Renal cortical epithelial cell (primary cell): Measurements from ENCODE around the gene ADAM12. TPM values are rescaled to one million over a fixed set of nuclear protein-coding genes. Genes with fewer than 3 reads are reported as not detected.
A peak's percentile ranks its signal among the peaks of the same experiment; 100 is the strongest.

Source experiments
- DNase-seq: peaks from one replicate; pipeline ENCODE4 v3.0.0-alpha.2; 2011; ENCODE audit warnings: low read depth
- total RNA-seq: library from RNA; depleted of rRNA; stranded (reverse); fragments of >200 nt; gene quantifications from 2 replicates; pipeline ENCODE4 v1.2.3, GENCODE V29; 2014

ADAM12 gene
- total RNA-seq, 1 donor from 2014 or later = 19.4 TPM

DNA sequence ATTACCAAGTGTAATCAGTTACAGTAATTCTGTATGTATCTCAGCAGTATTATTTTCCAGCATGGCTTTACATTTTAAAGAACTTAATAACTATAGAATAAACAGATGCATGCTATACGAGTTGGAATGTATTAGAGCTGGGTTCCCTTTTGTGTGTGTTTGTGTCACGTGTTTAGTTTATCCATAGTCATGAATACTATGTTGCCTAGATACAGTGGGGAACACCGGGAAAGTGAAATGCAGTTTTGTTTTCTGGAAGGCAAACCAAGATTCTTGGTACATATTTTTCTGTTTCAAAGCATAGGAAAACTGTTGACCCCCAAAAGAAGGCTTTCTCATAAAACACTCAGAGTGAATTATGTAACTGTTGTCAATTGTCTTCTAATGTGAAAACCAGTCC, 372.9 kb downstream of the ADAM12 start:
- peak; percentile 19 for DNase-seq

DNA sequence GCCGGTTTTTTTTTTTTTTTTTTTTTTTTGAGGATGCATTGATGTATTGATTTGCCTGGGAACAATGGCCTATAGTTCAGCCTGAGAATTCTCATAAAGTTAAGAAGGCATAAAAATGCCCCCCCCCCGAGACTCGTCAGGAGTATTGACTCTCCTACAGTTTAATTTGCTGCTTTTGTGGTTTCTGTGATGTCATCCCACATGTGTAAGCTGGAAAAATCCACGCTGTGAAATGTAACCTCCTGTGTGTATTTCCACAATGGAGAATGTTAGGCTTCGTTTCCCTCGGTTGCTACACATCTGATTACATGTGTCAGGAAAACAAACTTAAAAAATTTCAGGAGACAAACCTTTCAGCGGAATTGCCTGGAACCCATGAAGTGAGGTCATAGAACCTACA, 374.0 kb downstream of the ADAM12 start:
- DNase-seq = peak; percentile 92

DNA sequence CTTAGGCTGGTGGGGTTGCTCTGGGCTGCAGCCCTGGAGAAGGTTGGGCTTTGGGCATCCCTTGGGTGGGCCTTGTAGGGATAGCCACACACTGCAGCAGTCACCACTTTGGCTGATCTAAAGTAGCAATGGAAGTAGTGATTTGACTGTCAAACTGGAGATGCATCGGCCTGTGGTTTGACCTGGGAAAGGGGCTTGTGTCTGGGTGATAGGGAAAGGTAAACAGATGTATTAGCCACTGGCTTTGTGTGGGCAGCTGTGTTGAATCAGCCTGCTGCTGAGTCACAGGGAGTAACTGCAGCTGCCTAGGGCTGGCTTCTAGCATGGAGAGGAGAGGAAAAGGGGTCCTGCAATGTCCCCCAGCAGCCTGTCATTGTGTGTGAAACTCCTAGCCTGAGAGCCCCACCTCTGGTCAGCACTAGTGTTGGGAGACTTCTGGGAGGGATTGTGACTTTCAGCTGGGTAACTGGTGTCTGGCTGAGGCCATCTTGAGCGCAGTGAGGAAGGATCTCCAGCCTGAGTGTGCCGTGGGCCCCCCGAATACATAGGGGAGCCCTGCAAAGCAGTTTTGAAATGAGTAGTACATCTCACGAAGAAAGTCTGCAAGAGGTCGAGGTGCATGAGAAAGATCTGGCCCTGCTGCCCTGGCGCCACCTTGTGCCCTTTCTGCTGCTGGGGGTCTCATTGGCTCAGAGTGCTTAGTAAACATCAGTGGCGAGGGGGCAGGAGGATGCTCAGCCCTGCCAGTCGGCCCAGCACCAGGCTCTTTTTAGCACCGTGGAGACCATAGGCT, 374.6 kb downstream of the ADAM12 start:
- DNase-seq = peak; percentile 90

DNA sequence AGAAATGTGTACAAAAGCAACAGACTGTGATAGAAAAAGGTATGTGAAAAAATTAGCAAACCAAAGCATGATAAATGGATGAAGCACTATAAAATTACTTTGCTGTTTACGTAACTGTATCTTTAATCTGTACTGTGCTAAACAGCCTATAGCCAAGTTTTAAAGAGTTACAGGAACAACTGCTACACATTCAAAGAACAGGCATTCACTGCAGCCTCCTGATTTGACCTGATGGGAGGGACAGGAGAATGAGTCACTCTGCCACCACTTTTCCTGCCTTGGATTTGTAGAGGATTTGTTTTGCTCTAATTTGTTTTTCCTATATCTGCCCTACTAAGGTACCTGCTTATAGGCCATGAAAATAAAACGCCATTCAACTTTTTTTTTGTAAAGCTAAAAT, 375.8 kb downstream of the ADAM12 start:
- DNase-seq = peak; percentile 61

DNA sequence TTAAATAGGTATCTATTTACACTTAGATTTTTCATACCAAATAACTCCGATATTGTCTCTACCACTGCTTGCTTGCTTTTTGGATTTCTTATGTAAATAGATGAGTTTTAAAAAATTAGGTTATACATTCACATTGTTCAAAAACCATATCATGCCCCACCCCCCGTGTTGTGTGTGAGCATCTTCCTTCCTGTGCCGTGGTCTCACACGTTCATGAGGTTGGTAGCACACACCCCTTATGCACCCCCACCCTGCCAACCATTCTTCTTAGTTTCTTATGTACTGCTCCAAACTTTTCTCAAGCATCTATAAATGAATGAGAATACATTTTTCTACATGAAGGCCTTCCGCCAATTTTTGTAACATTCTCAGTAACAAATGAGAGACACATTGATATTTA, 376.3 kb downstream of the ADAM12 start:
- no peak for DNase-seq

DNA sequence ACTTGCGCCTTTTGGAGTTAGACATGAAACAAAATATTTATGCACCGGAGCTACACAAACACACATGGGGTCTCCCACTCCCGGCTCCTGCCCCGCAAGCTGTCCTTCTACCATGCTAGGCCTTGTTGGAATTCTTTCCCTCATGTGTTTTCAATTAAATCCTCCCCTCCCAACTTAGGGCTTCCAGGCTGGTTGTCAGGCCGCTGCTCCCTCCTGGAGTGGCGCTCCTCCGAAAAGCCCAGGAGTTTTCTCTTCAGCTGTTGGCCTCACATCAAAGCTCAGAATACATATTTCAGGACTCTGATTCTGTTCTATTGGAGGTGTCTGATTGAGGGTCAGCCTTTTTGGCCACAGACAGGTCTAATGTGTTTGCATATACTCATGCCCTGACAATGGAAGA, 378.6 kb downstream of the ADAM12 start:
- no peak for DNase-seq

DNA sequence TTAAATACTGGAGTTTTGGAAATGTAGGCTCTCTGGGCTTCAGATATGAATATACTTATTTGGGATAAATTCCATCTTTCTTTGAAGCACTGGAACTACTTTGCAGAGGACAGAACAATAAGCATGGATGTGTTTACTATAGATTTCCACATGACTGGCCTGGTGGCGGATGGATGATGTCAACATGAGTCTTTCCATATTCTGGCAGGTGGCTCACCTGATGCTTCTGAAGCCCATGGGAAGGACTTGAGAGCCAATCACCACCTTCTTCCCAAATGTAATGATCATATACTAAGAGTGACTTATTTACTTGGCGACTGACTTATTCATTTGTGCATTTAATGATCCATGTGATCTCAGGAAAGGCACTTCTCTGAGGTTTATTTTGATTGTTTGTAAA, 381.4 kb downstream of the ADAM12 start:
- DNase-seq = no peak

DNA sequence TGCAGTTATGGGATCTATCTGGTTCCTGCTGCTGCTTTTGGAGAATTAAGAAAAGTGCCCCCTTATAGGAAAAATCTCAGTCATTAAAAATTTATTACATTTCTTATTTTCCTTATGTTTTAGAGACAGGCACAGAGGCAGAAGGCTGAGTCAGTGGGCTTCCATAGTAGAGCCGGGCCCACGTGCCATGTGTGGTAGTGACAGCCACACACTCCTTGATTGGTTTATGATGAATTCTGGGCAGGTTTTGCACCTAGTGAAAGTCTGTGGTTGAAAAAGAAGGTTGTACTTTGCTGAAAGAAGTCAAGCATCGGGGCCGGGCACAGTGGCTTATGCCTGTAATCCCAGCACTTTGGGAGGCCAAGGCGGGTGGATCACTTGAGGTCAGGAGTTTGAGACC, 382.0 kb downstream of the ADAM12 start:
- no peak for DNase-seq

DNA sequence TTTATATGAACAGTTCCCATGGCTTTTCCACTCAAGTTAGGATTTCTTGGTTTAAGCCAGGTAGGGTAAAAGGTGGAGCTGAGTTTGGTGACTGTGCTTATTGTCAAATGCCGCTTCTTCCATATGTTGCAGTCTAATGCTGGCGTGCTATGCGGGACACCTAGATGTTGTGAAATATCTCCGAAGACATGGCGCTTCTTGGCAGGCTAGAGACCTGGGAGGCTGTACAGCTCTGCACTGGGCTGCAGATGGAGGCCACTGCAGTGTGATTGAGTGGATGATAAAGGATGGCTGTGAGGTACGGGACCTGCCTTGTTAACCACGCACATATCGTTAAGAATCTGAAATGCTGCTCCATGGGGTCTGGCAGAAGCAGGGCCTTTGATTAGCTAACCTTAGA, 383.5 kb downstream of the ADAM12 start:
- no peak for DNase-seq

DNA sequence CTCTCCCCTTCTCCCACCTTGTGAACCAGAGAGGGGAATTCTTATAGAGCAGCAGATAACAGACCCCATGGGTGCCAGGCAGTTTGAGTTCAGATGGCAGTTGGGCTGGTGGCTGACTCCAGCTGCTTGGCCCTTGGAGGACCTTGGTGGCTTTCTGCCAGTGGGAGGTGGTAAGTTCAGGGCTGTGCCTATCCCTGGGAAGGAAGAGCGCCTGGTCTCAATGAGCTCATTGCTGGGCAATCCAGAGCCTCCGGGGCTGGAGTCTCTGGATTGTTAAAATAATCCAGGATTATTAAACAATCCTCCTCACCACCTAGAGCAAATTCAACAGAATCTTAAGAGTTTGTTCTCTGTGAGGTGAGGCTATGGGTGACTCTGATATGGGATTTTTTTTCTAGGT, 386.7 kb downstream of the ADAM12 start:
- DNase-seq = no peak

DNA sequence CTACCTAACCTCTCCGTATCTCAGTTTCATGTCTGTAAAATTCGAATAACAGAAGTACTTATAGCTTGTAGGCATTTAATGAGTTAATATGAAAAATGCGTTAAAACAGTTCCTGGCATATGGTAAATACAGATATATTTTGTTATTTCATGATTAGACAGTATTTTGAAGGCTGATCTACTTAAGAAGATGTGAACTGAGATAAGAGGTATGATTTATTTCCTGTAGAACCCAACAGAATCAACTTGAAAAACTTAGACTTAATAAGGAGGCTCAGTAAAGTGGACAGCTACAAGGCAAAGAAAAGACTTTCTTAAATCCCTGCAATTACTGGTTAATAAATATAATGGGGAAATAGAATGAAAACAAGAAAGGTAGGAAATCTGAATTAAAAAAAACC, 388.6 kb downstream of the ADAM12 start:
- no peak for DNase-seq

DNA sequence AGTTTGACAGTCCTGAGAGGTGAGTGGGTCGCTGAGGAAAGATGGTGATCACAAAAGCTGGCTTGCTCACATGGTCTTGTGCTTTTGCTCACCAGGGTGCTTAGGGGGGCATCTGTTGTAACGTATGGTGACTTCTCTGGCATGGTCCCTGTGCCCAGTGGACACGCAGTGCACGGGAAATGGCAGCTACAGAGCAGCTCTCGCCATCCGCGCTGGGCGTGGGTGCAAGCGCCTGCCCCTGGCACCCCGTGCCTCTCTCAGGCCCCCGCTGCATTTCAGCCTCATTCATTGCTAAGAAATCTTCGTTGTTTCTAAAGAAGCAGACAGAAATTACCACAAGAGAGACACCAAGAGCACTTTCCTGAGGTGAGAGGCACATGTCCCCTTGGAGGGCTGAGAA, 390.7 kb downstream of the ADAM12 start:
- DNase-seq = no peak

DNA sequence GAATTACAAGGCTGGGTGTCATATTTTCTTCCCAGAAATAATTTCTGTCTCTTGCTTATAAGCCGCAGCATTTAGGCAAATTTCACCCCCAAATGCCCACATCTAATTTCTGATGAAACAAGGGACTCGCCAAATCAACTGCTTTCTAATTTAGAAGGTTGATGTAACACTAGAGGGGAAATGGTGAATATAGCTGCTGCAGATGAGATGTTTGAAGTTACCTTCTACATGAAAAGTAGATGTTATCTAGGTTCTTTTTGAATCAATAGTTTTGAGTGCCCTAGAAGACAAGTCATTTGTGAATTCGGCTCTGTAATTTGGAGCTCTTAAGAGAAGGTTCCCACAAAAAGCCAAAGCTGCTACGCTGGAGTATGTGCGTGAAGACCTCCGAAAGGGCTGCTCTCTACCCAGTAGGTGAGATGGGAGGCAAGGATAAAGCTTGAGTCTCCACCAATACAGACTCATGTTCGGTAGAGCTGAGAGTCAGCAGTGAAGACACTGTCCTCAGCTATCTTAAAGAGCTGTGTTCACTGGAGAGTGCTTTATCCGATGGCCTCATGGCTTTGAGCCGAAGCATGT, 392.5 kb downstream of the ADAM12 start:
- no peak for DNase-seq

DNA sequence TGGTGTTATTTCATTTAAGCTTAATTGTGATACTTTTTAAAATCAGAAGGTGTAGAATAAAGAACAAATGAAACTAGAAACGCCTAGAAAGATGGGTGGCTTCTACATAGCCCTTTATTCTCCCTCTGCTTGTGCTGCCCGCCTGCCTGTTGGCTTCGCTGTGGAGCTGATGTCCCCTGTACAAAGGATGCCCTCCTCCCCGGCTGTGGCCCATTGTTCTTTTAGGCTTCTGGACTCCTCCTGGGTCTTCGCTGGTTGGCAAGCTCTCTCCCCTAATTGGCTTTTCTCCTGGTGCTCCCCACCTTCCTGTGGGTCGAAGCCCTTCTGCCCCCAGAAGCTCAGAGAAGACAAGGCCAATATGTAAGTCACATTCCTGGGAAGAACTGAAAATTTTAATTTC, 393.7 kb downstream of the ADAM12 start:
- DNase-seq = no peak

DNA sequence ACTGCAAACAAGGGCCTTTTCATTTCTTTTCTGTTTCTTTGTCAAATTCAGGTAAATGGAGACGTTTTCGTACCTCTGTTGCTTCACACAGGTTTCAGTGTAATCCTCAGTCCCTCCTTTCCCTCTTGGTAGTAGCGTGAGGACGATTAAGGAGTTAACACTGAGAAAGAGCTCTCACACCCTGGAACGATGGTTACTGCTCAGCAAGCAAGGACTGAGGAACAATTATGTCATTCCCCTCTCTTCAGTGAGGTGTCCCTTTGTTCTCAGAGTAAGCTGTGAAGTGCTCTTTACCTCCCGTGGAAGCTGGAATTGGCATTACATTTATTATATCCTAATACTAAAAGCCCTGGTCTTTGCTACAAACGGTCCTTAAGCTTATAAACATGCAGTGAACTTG, 396.0 kb downstream of the ADAM12 start:
- no peak for DNase-seq

DNA sequence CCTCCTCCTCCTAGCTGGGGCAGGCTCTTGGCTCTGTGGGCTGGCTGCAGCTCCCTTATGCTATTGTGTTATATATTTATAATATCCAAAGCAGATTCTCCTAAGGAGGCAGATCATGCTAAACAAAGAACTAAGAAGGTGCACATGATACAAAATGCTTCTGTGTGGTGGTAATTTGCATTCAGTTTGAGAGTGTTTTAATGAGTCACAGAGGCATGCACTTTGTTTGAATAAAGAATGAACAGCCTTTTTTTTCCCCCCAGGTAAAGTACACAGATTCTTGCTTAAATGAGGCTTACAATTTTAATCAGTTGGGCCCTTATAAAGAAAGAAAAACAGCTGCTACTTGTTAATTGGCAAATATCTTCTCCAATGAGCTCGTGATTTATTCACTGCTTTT, 396.9 kb downstream of the ADAM12 start:
- DNase-seq = peak; percentile 83

DNA sequence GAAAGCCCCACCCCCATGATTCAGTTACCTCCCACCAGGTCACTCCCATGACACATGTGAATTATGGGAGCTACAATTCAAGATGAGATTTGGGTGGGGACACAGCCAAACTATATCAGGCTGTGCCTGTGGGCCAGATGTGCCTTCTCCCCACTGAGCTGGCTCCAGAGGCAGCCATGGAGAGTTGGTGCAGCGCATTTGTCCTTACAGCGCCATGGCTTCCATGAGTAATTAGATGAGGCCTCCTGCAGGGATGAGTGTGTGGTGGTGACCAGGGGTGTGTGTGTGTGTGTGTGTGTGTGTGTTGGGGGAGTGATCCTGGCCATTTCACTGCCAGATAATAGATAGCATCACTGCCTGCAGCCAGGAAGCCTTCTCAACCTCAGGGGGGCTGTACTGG, 397.3 kb downstream of the ADAM12 start:
- DNase-seq = no peak

DNA sequence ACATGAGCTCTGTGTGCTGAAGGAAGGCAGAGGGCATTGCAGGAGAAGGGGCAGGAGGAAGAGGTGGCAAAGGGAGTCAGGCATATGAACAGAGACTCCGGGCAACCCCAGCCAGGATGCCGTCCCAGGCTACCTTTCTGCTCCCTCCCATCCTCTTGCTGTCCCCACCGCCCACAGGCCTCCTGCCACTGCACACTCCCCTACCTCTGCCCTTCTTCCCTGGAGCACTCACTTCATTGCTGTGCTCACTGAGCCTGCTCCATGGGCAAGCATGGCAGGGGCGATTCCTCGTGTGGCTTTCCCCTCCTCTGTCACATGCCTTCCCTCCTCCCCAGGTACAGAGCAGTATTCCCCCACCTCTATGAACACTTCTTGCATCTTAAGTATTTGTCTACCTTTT, 398.5 kb downstream of the ADAM12 start:
- DNase-seq = no peak

DNA sequence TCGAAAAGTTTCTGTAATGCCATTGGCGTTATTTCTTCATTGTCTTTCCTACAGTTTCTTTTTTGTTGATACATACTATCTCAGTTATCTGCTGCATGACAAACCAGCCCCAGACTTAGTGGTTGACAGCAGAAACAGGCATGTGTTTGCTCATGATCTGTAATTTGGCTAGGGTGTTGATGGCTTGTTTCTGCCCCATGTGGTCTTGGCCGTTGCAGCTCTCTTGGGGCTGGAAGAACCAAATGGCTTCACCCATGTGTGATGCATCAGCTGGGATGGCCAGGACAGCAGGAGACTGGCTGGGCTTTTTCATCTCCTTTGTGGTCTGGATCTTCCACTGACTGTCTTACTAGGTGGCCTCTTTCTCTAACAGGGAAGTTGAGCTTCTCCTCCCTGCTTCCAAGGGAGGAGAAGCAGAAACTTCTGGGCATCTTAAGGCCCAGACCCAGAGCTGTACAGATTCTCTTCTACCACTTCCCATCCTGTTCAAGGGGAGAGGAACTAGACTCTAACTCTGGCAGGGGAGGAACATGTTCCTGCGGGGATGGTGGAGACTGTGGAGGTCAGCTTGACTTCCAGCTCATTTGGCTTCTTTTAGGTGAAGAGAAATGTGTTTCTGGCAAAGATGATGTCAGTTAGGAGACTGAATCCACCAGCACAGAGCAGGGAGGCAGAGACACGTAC, 402.6 kb downstream of the ADAM12 start:
- DNase-seq = no peak

DNA sequence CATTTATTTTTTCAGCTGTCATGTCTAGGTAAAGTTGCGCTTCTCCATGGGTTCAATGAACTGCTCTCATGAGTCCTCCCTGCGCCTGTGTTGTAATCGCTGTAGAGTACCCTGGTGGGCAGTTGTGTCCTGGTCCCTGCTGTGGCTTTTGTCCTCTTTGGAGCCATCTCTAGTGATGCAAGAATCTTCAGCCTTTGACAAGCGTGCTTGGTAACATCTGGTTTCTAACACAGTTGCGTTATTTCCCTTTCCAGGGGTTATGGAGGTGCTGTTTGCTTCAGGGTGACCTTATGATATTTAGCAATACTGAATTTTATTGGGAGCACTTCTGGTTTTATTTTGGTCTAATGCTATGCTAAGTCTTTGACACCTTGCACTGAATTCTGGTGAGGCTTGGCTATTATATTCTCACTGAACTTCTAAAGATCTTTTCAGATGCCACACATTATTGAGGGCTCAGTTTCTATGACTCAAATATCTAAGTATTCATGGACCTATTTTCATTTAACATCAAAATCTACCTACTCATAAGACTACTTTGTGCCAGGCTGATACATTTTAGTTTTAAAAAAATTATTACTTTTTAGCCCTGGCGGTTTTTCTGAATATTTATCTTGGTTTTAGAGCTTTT, 403.3 kb downstream of the ADAM12 start:
- DNase-seq = no peak

DNA sequence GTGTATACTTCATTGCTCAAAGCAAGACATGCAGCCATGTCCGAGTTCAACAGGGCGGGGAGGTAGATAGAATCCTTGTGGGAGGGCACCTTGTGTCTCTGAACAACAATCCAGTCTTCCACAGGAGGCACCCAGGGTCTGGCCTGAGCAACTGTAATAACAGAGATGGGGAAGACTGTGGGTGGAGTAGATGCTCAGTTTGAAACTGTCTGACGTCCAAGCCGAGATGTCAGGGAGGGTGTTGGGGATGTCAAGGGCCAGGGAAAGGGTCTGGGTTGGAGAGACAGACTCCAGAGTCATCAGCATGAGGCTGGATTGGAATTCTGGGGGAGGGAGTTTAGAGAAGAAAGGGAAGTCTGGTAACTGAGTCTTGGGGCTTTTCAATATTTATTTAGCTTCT, 403.9 kb downstream of the ADAM12 start:
- no peak for DNase-seq

DNA sequence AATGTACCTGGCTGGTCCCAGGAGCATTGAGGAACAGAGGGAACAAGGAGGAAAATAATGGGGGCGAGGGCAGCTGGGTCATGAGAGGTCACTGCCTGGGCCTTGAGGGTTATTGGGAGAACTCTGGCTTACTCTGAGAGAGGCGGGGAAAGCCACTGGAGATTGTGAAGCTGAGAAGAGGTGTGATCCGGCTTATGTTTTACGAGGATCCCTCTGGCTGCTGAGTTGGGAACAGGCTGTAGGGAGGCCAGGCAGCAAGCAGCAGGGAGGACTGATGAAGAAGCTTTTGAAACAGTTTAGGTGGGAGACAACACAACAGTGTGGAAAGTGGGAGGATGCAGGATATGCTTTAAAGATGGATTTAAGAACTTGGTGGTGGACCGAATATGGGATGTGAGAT, 404.6 kb downstream of the ADAM12 start:
- DNase-seq = no peak

DNA sequence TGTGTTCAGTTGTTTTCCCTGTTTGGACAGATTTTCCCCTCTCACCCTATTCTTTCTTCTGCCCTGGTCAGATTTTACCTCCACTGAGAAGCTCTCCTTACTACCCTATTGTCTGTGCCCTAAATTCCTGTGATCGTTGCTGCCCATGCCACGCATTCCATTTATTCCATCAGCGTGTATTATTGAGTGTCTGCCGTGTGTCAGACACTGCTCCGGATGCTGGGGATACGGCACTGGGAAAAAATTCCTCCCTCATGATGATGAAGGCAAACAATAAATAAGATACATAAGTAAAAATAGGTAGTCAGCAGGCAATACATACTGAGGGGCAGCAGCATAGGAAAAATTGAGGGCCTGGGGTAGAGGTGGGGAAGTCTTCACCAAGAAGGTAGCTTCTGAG, 405.1 kb downstream of the ADAM12 start:
- DNase-seq = peak; percentile 19
